ENCODE measurements around the gene PLCB2. TPM values are rescaled to one million over a fixed set of nuclear protein-coding genes. Genes with fewer than 3 reads are reported as not detected.

Gene PLCB2
- total RNA-seq, 1 donor from 2014 or later = not detected

DNA sequence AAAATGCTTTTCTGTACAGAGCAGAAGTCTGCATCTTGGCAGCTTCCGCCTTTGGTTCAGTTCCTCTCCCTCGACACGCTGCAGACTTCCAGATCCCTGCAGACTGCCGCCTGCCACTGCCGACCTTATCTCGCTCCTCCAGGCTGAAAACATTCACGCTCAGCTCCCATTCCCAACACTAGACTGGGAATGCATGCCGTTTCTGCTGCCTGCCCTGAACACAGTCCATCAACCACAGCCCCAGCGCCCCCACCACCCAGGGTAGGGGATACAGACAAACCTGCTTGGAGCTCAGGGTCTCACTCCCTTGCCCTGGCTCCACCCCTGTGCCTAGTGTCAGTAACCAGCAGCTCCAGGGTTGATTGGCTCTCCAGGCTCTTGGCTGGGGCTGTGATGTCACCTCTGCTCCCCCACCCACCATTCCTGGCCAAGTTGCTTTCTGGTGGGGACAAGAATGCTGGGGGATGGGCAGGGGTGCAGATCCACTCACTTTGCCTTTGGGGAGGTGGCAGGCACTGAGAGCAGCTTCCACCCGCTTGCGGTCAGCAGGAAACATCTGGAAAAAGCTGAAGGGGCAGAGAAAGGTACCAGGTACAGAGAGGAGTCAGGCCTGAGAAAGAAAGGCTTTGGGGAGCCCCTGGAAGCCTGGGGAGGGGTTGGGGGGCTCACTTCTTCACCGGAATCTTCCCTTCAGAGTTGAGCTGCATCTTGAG is 6.1 kb downstream of the PLCB2 start:
- Histone ChIP-seq H3K36me3 (ENCODE audit: control insufficient read depth, insufficient read depth, low read length) (no peaks in the 10 kb centered on the region), H3K27me3 (ENCODE audit: control insufficient read depth, insufficient read depth, low read length) (peaks cover 2% of the 10 kb centered on the region), H3K4me3 (ENCODE audit: low read depth, low read length) (no peak overlapping the region)
- TF ChIP-seq, protein P1, sequence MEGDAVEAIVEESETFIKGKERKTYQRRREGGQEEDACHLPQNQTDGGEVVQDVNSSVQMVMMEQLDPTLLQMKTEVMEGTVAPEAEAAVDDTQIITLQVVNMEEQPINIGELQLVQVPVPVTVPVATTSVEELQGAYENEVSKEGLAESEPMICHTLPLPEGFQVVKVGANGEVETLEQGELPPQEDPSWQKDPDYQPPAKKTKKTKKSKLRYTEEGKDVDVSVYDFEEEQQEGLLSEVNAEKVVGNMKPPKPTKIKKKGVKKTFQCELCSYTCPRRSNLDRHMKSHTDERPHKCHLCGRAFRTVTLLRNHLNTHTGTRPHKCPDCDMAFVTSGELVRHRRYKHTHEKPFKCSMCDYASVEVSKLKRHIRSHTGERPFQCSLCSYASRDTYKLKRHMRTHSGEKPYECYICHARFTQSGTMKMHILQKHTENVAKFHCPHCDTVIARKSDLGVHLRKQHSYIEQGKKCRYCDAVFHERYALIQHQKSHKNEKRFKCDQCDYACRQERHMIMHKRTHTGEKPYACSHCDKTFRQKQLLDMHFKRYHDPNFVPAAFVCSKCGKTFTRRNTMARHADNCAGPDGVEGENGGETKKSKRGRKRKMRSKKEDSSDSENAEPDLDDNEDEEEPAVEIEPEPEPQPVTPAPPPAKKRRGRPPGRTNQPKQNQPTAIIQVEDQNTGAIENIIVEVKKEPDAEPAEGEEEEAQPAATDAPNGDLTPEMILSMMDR (IDR thresholded peaks at IDR 0.05; ENCODE audit: insufficient read depth, low read length, severe bottlenecking) = no peak
- no peak for FAIRE-seq
- DNase-seq (ENCODE audit: low read depth) = no peak

- H3K36me3 ChIP-seq (ENCODE audit: control insufficient read depth, insufficient read depth, low read length) = no peaks in the 10 kb centered on the region
- peaks cover 4% of the 10 kb centered on the region for H3K27me3 ChIP-seq (ENCODE audit: control insufficient read depth, insufficient read depth, low read length)
- no peak for DNase-seq (ENCODE audit: low read depth)
- FAIRE-seq = no peak
- no peak overlapping the region for H3K4me3 ChIP-seq (ENCODE audit: low read depth, low read length)
- TF ChIP-seq, protein P1 (IDR thresholded peaks at IDR 0.05; ENCODE audit: insufficient read depth, low read length, severe bottlenecking) = no peak
These were observed 7.0 kb downstream of the PLCB2 start for GRCh38 chr15:40300771-40301170.

- FAIRE-seq (no peak), DNase-seq (ENCODE audit: low read depth) (no peak)
- no peak overlapping the region for H3K4me3 ChIP-seq (ENCODE audit: low read depth, low read length)
- H3K27me3 ChIP-seq (ENCODE audit: control insufficient read depth, insufficient read depth, low read length) = peaks cover 5% of the 10 kb centered on the region
- no peaks in the 10 kb centered on the region for H3K36me3 ChIP-seq (ENCODE audit: control insufficient read depth, insufficient read depth, low read length)
- TF ChIP-seq, protein P1 (IDR thresholded peaks at IDR 0.05; ENCODE audit: insufficient read depth, low read length, severe bottlenecking) = no peak
These were observed 7.4 kb downstream of the PLCB2 start for GRCh38 chr15:40300367-40300766.

GRCh38 chr15:40298216-40298935 is 9.4 kb downstream of the PLCB2 start:
- Histone ChIP-seq H3K36me3 (ENCODE audit: control insufficient read depth, insufficient read depth, low read length) (no peaks in the 10 kb centered on the region), H3K27me3 (ENCODE audit: control insufficient read depth, insufficient read depth, low read length) (peaks cover 3% of the 10 kb centered on the region), H3K4me3 (ENCODE audit: low read depth, low read length) (no peak overlapping the region)
- FAIRE-seq (no peak), DNase-seq (ENCODE audit: low read depth) (no peak)
- TF ChIP-seq, protein P1 (IDR thresholded peaks at IDR 0.05; ENCODE audit: insufficient read depth, low read length, severe bottlenecking) = no peak

DNA sequence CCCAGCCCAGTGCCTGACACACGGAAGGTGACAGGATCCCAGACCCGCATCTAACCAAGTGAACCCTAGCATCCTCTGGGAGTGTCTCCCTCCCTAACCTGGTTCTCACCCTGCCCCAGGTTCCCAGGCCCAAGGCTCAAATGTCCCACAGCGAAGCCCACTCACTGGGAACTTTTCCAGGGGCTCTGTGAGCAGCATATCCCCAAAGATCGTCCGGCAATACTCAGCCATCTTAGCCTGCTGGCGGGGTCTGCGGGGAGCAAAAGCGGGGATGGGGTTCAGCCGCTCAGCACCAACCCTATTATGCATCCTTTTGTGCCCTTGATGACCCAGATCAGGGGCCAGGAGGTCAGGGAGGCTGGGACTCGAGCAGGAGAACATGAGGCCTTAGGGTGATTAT is 10.4 kb downstream of the PLCB2 start:
- no peak for DNase-seq (ENCODE audit: low read depth)
- Histone ChIP-seq H3K4me3 (ENCODE audit: low read depth, low read length) (no peak overlapping the region), H3K27me3 (ENCODE audit: control insufficient read depth, insufficient read depth, low read length) (peaks cover 3% of the 10 kb centered on the region), H3K36me3 (ENCODE audit: control insufficient read depth, insufficient read depth, low read length) (no peaks in the 10 kb centered on the region)
- no peak for FAIRE-seq
- TF ChIP-seq, protein P1 (IDR thresholded peaks at IDR 0.05; ENCODE audit: insufficient read depth, low read length, severe bottlenecking) = no peak
